GM12891 (cell line): ENCODE data around the gene OTC.

Experiments used
- POLR2A ChIP-seq: IDR thresholded peaks from 2 replicates; pipeline ENCODE4 v1.6.1; 2011; ENCODE audit warnings: low read depth, low read length, control low read depth
- POLR2AphosphoS5 ChIP-seq: IDR thresholded peaks from 2 replicates; pipeline ENCODE4 v1.6.1; 2011; ENCODE audit warnings: low read depth, low read length, control low read depth
- SPI1 ChIP-seq: IDR thresholded peaks from 2 replicates; pipeline ENCODE4 v1.6.1; 2011; ENCODE audit warnings: low read depth, low read length, control low read depth
- TAF1 ChIP-seq: IDR thresholded peaks from 2 replicates; pipeline ENCODE4 v1.6.1; 2011; ENCODE audit warnings: low read depth, low read length, control low read depth

GRCh38 chrX:38342853-38343778, 9.3 kb upstream of the OTC start:
- no peak for TF ChIP-seq POLR2A
- TF ChIP-seq POLR2AphosphoS5 = no peak
- no peak for TF ChIP-seq TAF1
- no peak for TF ChIP-seq SPI1
